GM12873 (cell line): ENCODE results near the gene MLX.

ENCODE experiments used
- TF ChIP-seq, protein P1 (sequence below): IDR thresholded peaks from 2 replicates; pipeline ENCODE4 v1.5.1; 2012; ENCODE audit warnings: low read depth, mild to moderate bottlenecking, moderate library complexity, low read length, control low read depth; ENCODE audit not compliant: insufficient read depth; ENCODE audit errors: missing control alignments

The MLX gene

DNA sequence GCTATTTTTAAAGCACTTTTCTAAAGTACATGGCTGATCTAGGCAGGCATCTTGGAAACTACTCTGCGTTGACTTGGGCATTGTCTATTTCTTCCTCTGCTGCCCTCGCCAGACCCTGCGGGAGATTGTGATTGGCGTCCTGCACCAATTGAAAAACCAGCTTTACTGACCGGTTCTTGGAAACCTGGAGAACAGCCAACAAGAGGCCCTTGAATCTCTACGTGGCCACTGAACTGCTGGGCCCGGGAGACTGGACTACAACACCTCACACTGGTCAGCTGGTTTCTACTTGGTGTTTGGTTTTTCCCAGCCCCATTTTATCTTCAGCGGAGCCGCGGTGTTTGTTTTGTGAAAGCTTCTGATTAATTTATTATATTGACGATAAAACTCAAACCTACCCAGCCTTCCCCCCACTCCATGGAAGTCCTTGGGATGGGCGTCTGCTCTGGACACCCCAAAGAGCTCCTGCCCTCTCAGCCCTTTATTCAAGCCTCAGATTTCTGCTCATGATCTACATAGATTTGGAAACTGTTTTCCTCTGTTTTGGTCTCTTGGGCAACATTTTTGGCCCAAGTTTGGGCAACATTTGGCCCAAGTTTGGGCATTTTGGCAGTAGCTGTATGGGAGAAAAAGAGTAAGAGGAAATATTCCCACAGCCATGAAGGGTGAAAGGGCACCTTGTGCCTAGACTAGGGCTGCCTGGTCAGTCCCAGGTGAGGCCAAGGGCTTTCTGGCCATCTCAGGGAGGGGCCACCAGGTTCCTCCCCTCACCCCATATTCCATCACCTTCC is 4.7 kb downstream of the MLX start:
- TF ChIP-seq, protein P1, sequence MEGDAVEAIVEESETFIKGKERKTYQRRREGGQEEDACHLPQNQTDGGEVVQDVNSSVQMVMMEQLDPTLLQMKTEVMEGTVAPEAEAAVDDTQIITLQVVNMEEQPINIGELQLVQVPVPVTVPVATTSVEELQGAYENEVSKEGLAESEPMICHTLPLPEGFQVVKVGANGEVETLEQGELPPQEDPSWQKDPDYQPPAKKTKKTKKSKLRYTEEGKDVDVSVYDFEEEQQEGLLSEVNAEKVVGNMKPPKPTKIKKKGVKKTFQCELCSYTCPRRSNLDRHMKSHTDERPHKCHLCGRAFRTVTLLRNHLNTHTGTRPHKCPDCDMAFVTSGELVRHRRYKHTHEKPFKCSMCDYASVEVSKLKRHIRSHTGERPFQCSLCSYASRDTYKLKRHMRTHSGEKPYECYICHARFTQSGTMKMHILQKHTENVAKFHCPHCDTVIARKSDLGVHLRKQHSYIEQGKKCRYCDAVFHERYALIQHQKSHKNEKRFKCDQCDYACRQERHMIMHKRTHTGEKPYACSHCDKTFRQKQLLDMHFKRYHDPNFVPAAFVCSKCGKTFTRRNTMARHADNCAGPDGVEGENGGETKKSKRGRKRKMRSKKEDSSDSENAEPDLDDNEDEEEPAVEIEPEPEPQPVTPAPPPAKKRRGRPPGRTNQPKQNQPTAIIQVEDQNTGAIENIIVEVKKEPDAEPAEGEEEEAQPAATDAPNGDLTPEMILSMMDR = no peak

DNA sequence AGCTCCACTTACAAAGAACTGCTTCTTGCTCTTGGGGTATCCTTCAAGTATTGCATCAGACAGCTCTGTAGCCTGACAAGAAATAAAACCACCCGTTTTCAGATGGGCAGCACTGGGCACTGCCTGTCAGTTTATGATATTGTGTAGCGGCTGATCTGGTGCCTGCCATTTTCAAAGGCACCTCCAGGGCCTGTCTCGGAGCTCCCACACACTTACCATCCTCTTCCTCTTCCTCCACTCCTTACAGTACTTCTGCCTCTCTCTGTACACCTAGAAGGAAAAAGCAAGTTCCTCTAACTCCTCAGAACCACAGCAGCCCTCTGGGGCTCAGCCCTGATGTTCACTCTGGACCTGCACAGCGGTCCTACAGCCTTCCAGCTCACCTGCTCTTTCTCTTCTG is 6.2 kb downstream of the MLX start:
- TF ChIP-seq, protein P1 = no peak

DNA sequence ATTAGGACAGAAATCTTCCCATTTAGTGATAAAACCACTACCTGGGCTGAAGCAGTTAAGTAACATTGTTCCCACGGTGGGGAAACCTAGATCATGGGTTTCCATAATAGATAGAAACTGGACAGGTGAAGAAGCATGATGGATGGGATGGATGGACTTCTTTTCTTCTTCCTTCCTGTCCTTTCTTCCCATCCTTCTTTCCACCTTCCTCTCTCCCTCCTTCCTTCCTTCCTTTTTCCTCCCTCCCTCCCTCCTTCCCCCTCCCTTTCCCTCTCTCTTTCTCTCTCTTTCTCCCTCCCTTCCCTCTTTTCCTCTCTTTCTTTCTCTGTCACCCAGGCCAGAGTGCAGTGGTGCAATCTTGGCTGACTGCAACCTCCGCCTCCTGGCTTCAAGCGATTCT is 7.6 kb downstream of the MLX start:
- TF ChIP-seq, protein P1 = no peak

DNA sequence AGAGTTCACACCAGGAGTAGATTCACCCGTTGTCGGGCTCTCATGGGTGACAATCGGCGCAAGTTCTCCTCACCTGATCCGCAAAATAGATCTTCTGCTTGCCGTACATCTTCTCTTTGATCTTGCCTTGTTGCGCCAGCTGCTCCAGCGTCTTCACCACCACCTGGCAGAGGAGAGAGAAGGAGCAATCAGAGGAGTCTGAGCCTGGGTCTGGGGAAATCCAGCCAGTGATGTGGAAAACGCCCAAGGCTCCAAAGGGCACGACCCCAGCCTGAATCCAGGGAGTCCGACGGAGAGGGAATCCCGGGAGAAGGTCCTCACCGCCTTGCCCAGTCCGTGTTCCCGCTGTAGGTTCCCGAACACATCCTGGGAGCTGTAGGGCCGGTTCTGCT is 10.2 kb downstream of the MLX start:
- TF ChIP-seq, protein P1 = no peak

DNA sequence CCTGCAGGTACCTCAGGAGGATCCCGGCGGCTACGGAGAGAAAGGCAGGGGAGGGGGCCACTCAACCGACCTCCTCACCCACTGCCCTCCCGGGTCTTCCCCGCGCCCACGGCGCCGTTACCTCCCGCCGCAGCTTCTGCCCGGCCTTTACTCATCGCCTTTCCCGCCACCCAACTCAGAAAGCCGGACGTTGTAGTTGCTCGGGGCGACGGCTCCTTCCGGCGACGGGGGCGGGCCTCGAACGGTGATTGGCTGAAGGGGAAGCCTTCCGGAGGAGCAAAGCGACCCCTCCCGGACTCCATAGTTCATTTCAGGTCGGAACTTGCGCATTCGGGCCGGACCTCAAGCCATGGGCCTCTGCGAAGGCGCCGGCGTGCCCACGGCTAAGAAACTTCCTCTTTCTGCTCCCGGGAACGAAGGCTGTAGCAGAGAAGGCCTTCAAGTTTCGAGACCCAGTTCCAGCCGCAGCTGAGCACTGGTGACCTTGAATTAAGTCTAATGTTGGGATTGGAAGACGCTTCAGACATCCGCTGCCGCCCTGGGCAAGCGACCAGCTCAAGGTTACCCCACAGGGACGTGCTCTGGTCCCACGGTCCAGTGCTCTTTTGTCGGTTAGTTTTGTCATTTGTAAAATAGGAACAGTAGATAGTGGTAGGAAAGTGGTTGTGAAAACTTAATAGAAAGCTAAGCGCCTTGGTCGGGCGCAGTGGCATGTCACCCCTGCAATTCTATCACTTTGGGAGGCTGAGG is 10.8 kb downstream of the MLX start, which contains the start of gene PSMC3IP:
PSMC3IP (minus strand) TSS at position 198 of the 750 bp plus-strand sequence; CDS start at position 155, 43 bp downstream.
- TF ChIP-seq, protein P1 = peak; percentile 67

DNA sequence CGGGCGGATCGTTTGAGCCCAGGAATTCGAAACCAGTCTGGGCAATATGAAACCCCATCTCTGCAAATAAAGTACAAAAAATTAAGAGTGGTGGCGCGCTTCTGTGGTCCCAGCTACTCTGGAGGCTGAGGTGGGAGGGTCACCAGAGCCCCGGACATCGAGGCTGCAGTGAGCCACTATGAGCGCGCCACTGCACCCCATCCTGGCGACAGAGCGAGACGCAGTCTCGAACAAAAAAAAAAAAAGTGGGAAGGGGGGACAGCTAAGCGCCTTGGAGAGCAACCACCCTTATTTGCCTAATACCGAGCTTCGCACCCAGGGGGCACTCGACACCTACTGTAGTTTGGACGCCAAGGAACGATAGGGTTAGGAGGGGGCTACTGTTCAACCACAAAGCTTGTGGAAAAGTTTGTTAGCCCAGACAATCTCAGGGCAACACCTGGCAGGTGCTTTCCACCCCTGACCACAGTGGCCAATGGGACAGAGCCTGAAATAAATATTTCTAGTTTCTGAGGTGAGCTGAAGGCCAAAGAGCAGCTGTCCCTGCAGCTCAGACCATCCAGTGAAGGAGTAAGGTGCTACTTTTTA is 11.5 kb downstream of the MLX start:
- TF ChIP-seq, protein P1 = peak; percentile 88

DNA sequence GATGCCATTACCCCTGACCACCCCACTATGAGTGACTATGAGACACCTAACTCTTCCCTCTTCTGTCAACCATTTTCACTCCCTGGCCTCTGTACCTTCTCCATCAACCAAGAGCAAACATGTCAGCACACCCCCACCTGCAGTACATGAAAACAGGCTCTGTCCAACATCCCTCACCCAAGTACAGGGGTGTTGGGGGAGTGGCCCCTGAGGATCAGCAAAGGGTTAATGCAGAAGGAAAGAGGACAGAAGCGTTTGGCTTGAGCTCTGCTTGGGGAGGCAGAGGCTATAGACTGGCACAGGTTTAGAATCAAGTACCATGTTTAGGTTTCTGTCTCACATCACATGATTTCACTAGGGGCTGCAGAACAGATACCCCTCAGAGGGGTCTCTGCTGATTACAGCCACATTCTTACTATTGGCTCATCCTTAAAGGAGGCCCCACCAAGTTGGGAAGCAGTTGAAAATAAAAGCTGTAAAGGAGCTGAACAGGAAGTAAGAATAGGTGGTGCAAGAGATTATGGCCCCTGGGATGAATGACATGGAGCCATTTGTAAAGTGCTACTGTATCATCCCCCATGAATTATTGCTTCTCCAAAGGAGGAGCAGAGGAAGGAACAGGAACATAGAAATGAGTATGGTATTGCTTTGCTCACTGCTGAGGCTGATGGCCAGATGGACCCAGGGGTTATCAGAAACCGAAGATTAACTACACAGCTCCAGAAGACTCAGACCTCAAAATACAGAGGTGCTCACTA is 13.1 kb downstream of the MLX start:
- TF ChIP-seq, protein P1 = no peak
